NCI-H2081 (cell line): ENCODE data around the gene MEP1A.
"Not testable (repeated sequence)": the region's sequence is repeated elsewhere in the genome, so short reads cannot be mapped to it uniquely, and the experiment has no call there.

Source experiments
- DNase-seq, 2 experiments: peaks; one replicate each; lab custom pipeline; 2025; lab: John Stamatoyannopoulos, UW

The MEP1A gene

GRCh38 chr6:46834257-46834916, 41.2 kb downstream of the MEP1A start:
- DNase-seq = not testable (repeated sequence)

DNA sequence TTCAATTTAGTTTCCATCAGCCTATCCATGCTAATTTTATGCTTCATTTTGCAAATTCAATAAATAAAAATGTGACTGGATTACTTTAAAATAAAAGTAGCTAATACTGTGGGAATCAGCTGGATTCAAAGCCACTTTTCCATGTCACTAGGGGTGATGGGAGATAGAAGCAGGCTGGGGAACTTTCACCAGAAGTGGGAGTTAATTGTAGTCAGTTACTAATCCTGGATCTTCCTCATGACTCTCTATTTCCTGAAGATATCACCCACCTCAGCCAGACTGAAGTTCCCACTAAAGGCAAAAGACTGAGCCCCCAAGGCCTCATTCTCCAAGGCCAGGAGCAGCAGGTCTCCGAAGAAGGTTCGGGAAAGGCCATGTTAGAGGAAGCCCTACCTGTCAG, 41.8 kb downstream of the MEP1A start:
- not testable (repeated sequence) for DNase-seq

DNA sequence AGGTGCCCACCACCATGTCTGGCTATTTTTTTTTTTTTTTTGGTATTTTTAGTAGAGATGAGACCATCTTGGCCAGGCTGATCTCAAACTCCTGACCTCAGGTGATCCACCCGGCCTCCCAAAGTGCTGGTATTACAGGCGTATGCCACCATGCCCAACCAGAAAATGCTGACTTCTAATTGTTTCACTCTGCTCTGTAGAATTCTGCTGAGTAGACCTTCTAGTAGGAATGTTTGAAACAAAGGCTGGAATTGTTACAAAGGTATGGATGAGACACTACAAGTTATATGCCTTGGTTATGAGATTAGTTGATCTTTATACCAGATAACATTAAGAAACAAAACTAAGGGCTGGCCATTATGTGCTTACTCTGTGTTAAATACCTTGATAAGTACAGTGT, 44.8 kb downstream of the MEP1A start:
- DNase-seq = no peak

DNA sequence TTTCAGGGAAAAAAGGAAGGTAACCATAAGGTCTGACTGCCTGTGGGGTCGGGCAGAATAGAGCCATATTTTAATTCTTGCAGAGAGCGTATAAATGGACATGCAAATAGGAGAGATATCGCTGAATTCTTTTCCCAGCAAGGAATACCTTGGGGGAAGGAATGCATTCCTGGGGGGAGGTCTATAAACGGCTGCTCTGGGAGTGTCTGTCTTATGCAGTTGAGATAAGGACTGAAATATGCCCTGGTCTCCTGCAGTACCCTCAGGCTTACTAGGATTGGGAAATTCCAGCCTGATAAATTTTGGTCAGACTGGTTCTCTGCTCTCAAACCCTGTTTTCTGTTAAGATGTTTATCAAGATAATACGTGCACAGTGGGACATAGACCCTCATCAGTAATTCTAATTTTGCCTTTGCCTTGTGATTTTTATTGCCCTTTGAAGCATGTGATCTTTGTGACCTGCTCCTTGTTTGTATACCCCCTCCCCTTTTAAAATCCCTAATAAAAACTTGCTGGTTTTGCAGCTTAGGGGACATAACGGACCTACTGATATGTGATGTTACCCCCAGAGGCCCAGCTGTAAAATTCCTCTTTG, 49.2 kb downstream of the MEP1A start:
- not testable (repeated sequence) for DNase-seq

DNA sequence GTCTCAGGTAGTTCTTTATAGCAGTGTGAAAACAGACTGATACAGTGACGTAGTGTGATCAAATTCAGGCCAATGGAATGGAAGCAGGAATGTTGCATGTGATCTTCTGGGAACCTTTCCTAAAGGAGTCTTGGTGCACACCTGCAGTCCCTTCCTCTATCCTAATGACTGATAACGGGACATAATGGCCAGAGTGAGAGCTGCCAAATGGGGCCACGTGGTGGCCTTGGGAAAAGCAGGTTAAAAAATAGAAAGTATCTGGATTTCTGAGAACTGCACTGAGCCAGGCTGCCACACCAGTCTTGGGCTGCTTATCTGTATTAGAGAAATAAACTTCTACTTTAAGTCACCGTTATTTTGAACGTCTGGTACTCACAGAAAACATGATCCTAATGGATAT, 51.9 kb downstream of the MEP1A start:
- no peak for DNase-seq

DNA sequence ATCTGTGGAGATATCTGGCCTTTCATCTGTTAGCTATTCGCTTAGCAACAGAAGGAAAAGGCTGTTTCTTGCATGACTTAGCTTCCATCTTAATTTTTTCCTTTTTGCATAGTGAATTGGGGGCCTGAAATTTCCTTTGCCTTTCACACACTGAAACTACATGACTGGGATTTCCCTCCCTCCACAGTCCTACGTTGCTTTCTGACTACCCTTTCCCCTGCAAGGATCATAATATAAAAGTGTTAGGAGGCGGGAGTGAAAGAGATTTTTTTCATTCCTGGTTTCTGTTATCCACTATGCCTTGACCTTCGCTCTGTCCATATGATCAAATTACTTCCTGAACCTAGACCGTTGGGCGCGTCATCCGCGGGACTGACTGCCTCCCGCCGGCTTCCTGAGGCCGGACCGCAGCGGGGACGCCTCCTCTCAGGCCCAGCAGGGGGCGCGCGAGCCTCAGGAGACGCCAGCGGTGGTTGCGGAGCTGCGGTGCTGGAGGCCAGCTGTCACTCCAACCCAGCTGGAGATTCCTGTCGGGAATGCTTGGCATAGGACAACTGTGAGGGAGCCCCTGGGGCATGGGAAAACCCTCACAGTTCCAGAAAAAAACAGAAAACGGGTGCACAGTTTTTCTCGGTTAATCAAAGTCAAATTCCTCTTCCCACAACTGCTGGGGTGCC, 55.6 kb downstream of the MEP1A start:
- peak; percentile 74 to 82 for DNase-seq

- DNase-seq = no peak
These were observed 56.1 kb downstream of the MEP1A start for GRCh38 chr6:46849361-46849690.

DNA sequence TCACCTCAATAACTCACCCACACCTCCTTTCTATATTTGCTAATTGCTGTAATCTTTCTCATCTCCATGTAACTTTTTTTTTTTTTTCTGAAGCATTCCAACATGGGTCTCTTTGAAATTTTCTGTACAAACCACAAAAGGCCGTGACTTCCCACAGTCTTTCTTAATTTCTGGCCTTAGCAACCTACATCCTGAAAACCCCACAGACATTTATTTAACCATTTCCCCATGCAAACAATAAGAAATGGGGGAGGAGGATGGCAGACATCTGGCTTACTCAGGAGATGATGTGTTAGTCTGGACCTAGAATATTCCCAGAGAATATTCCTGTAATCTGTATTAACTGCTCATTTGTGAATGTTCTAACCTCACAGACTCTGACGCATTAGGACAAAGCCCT, 57.6 kb downstream of the MEP1A start:
- DNase-seq = no peak

DNA sequence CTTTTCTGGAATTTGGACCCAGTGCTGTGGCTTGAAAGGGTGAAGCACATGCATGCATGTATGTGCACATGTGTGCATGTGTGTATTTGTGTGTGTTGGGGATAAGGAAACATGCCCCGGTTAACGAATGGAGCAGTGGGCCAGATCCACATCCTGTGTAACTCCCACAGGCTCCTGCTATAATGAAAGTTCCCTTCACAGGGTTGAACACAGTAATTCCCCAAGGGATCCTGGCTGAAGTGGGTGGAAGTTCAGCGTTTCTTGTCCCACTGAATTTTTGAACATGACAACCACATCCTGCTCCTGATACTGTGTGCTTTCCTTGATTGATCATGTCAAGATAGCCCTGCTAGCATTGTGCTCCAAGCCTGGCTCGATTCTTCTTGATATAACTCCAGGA, 58.4 kb downstream of the MEP1A start:
- DNase-seq = not testable (repeated sequence)

- not testable (repeated sequence) for DNase-seq
These were observed 62.8 kb downstream of the MEP1A start for GRCh38 chr6:46855966-46856365.

DNA sequence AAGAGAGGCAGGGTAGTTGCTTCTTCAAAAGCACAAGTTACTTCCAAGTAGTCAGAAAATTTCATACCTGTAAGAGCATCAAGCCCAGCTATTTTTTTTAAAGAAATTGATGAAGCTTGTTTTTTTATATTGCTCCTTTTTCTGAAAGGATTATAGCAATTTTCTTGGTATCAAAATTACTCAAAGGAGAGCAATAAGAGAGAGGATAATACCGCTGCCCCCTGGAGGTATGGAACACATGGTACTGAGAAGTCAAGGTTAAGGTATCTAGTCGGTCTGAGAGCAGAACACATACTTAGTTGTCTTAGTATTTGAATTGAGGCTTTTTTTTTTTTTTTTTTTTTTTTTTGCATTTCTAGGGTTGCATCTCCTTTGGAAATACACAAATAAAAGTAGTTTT, 69.2 kb downstream of the MEP1A start:
- no peak for DNase-seq

DNA sequence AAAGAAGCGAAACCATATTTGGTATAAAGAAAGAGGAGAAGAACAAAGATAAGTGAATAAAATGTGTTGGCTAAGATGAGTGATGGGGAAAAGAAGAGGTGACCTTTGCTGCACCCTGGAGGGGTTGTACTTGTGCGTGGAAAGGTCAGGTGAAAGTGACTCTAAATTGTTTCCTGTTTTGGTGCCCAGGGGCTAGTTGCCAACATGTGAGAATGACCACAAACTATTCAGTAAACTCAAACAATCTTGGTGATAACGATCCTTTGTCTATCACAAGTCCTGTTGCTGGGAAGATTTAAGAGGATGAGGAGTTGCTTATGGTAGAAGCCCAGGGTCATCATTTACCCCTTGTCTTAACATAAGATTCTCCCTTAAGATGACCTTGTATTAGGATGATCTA, 70.6 kb downstream of the MEP1A start:
- DNase-seq = no peak

DNA sequence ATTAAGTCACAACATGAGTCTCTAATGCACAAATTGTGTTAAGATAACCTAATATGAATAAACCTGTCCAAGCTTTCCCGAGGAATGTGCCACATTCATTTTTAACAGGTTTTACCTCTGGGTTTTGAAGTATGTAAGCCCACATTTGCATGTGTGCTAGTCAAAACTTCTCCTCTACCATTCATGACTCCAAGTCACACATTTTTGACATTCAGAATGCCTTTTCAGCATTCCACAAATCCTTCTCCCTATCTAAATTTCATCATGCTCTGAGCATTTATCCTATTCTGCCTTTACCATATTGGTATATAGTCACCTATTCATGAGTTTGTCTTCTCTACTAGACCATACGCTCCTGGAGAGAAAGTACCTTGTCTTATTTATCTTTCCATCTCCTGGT, 72.0 kb downstream of the MEP1A start:
- no peak for DNase-seq

- DNase-seq = no peak
These were observed 74.2 kb downstream of the MEP1A start for GRCh38 chr6:46867411-46867810.

GRCh38 chr6:46876126-46876525, 82.9 kb downstream of the MEP1A start:
- peak; percentile 85 to 95 for DNase-seq

GRCh38 chr6:46879003-46879402, 85.8 kb downstream of the MEP1A start:
- DNase-seq = no peak

GRCh38 chr6:46882645-46883044, 89.5 kb downstream of the MEP1A start:
- DNase-seq = peak; percentile 83 to 97

DNA sequence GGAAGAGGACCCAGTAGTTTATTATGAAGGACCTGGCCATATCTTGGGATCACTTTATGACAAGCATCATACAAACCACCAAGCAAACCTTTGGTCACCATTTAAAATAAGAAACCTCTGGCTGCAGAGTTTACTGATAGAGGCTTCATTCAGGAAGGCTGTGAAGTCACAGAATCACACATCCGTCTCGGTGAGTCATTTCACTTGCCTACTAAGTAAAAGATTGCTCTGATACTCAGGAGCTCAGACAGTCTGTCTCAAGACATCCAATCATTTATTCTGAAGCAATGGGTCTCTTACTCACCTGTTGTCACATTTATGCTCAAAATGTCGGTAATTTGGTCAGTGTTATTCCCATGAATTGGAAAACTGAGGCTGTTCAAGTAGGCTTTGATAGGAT, 94.8 kb downstream of the MEP1A start:
- no peak for DNase-seq

GRCh38 chr6:46888578-46888977, 95.4 kb downstream of the MEP1A start:
- DNase-seq = no peak
